ENCODE measurements around the gene PLCB1. TPM values are rescaled to one million over a fixed set of nuclear protein-coding genes. Genes with fewer than 3 reads are reported as not detected.
A peak's percentile ranks its signal among the peaks of the same experiment; 100 is the strongest.

PLCB1 gene
- total RNA-seq, 1 donor from 2014 or later = 6.3 TPM

DNA sequence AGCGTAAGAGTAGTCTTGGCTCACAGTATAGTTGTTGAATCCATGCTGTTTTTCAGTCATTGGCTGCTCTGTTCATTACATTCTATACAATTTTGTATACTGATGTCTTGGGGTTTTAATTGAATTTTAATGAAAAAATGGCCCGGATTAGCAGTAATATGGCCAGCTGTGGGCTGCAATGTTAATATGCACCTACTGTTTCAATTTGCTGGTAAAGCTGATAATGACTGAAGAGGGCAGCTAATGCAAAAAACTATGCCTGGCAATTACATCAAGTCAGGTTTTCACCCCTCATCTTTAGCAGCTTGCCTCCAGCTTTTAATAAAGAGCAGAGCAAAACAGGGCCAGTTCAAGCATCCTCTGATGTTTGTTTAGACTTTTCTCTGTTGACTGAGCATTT, 394.5 kb downstream of the PLCB1 start:
- ATAC-seq (no peak), DNase-seq (no peak)
- no peaks in the 10 kb centered on the region for H3K36me3 ChIP-seq
- TF ChIP-seq, protein P1, sequence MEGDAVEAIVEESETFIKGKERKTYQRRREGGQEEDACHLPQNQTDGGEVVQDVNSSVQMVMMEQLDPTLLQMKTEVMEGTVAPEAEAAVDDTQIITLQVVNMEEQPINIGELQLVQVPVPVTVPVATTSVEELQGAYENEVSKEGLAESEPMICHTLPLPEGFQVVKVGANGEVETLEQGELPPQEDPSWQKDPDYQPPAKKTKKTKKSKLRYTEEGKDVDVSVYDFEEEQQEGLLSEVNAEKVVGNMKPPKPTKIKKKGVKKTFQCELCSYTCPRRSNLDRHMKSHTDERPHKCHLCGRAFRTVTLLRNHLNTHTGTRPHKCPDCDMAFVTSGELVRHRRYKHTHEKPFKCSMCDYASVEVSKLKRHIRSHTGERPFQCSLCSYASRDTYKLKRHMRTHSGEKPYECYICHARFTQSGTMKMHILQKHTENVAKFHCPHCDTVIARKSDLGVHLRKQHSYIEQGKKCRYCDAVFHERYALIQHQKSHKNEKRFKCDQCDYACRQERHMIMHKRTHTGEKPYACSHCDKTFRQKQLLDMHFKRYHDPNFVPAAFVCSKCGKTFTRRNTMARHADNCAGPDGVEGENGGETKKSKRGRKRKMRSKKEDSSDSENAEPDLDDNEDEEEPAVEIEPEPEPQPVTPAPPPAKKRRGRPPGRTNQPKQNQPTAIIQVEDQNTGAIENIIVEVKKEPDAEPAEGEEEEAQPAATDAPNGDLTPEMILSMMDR (IDR thresholded peaks at IDR 0.05) = no peak
- no peaks in the 10 kb centered on the region for H3K4me1 ChIP-seq
- intact Hi-C loops (cut with DNase I) = no loop called here
- H3K4me3 ChIP-seq = no peak overlapping the region
- H3K9me3 ChIP-seq = no peaks in the 10 kb centered on the region
- H3K27ac ChIP-seq = no peak overlapping the region
- H3K27me3 ChIP-seq (ENCODE audit: low read depth) = no peaks in the 10 kb centered on the region

DNA sequence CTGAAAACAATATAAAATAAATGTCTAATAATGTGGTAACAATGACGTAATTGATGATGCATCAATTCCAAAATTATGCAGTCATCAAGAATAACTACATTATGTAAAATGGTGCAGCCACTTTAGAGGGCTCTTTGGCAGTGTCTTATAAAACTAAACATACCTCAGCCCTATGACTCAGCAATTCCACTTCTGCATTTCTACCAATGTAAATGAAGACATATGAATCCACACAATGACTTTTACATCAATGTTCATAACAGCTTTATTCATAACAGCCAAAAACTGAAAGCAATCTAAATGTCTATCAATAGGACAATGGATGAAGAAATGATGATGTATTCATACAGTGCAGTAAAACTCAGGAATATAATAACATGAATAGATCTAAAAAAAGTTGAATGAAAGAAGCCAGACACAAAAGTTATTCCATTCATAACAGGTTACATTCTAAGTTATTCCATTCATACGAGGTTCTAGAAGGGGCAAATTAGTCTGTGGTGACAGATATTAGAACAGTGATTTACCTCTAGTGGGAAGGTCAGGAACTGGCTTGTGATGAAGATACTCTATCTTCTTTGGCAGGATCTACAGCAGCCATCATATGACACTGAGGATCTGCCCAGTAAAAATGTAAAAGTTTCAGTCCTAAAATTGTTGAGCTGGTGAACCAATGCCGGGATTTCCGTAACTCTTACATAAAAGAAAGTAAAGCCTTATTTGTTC, 396.1 kb downstream of the PLCB1 start:
- intact Hi-C loops (cut with DNase I) = no loop called here
- DNase-seq (no peak), ATAC-seq (peak in 1 of 2 donors; percentile 49)

DNA sequence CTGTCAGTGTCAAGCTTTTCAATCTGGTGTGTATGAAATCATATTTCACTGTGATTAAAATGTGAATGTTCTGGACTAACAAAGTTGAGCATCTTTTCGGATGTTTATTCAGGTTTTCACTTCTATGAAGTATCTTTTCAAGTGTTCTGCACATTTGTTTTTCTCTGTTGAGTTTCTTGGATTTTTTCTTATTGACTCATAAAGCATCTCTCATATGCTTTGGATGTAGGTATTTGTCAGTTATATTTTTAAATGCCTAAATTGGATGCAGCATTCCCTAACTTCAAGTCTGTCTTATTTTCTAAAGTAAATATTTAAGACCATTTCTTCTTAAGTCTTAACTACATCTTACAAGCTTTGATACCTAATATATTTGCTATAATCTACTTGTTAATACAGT, 398.0 kb downstream of the PLCB1 start:
- no peak for ATAC-seq
- H3K27ac ChIP-seq = no peak overlapping the region

More for the DNA sequence above, 396.1 kb downstream of the PLCB1 start:
- no peaks in the 10 kb centered on the region for H3K27me3 ChIP-seq (ENCODE audit: low read depth)
- TF ChIP-seq, protein P1 (IDR thresholded peaks at IDR 0.05) = no peak
- H3K4me3 ChIP-seq = no peak overlapping the region
- H3K27ac ChIP-seq = no peak overlapping the region
- no peaks in the 10 kb centered on the region for H3K9me3 ChIP-seq
- no peaks in the 10 kb centered on the region for H3K4me1 ChIP-seq
- H3K36me3 ChIP-seq = no peaks in the 10 kb centered on the region

DNA sequence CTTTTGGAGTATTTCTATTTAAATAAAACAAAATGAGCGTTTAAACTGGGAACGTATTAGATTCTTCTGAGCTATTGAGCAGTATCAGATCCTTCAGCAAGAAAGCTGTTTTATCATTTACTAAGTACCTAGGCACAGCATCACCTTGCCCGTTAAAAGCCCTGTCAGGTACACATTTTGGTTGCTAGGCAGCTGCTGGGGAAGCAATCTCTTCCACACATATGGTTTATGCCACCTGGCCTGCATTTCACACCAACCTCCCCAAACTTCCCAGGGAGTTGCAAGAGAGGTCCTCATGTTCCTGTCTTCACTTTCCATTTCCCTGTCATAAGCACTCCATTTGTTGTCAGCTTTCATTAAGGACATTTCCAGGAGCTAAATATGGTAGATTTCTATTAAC, 400.1 kb downstream of the PLCB1 start:
- H3K4me1 ChIP-seq = no peaks in the 10 kb centered on the region
- TF ChIP-seq, protein P1 (IDR thresholded peaks at IDR 0.05) = no peak
- H3K36me3 ChIP-seq = no peaks in the 10 kb centered on the region
- no peak overlapping the region for H3K4me3 ChIP-seq
- H3K27me3 ChIP-seq (ENCODE audit: low read depth) = no peaks in the 10 kb centered on the region
- no peak for DNase-seq
- intact Hi-C loops (cut with DNase I) = no loop called here
- no peaks in the 10 kb centered on the region for H3K9me3 ChIP-seq
- ATAC-seq = no peak
- no peak overlapping the region for H3K27ac ChIP-seq

More for the DNA sequence above, 398.0 kb downstream of the PLCB1 start:
- TF ChIP-seq, protein P1 (IDR thresholded peaks at IDR 0.05) = no peak
- no peak for DNase-seq
- intact Hi-C loops (cut with DNase I) = no loop called here
- H3K4me1 ChIP-seq = no peaks in the 10 kb centered on the region
- H3K4me3 ChIP-seq = no peak overlapping the region
- H3K9me3 ChIP-seq = no peaks in the 10 kb centered on the region
- no peaks in the 10 kb centered on the region for H3K36me3 ChIP-seq
- H3K27me3 ChIP-seq (ENCODE audit: low read depth) = no peaks in the 10 kb centered on the region

DNA sequence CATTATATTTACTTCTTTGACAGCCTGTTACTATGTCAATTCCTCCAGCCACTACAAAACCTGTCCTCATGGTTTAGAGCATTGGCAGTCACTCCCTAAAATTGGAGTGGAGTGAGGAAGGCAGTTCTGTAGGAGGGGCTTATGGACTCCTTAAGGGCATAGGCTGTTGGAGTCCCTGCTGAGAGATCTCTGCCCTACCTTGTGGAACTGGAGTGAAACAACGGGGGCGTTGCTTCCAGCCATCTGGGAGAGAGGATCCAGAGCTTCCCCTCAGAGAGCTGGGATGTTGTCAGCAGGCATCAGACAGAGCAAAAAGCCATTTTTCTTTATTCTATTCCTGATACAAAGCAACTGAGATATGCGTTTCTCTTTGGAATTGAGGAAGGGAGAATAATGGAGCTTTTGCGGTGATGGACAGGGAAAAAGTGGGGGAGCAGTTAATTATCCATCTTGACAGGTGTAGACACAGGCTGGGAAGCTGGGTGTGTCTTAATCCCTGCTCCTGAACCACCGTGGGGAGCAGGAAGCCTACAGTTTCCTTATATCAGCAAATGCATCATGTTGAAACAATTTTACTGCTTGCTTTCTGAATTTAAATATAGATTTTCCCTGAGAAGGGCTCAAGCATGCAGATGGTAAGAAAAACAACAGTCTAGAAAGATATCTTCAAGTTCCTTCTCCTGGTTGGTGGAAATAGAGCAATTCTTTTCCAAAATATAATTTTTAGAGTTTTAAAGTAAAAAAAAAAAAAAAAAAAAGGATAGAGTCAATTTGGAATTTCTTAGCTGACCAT, 402.5 kb downstream of the PLCB1 start:
- intact Hi-C loops (cut with DNase I) = no loop called here
- Histone ChIP-seq H3K27ac (no peak overlapping the region), H3K27me3 (ENCODE audit: low read depth) (no peaks in the 10 kb centered on the region), H3K9me3 (no peaks in the 10 kb centered on the region), H3K4me1 (no peaks in the 10 kb centered on the region), H3K36me3 (no peaks in the 10 kb centered on the region), H3K4me3 (no peak overlapping the region)
- TF ChIP-seq, protein P1 (IDR thresholded peaks at IDR 0.05) = no peak
- DNase-seq (no peak), ATAC-seq (no peak)
